HG03469 (cell line): ENCODE measurements around the gene NME7.

Experiments used
- ATAC-seq: cut with Tn5 transposase; IDR thresholded peaks from one replicate; pipeline ENCODE4 v1.9.1; 2021; ENCODE audit warnings: mild to moderate bottlenecking, moderate library complexity, moderate number of reproducible peaks; ENCODE audit not compliant: unreplicated experiment

The NME7 gene

DNA sequence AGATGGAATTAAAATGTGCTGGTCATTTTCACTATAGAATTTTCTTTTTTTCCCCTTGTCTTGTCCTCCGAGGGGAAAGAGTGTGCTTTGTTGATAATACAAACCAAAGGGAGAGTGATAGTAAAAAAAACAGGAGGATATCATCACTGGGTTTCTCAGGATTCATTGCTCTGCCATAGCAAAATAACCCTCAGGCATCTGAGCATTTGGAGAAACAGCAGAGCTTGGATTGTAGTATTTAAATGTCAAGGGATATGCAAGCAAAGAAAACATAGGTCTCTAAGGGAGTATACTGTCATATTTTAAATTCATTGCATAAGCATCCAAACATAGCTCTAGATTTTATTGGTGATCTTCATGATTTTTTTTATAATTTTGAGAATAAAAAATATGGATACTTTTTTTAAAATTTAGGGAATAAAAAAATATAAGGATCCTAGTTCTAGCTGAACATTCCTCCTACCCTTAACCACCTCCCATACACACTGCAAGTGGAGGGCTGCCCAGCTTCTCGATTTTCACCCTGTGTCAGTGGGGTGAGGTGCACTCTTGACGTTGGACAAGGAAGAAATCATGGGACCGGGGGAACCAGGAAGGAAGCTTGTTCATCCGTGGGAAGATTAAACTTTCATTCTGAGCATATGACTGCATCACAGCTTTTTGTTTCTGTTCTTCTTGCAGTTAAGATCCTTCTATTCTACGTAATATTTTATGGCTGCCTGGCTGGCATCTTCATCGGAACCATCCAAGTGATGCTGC, 256.7 kb downstream of the NME7 start:
- ATAC-seq, result no peak

DNA sequence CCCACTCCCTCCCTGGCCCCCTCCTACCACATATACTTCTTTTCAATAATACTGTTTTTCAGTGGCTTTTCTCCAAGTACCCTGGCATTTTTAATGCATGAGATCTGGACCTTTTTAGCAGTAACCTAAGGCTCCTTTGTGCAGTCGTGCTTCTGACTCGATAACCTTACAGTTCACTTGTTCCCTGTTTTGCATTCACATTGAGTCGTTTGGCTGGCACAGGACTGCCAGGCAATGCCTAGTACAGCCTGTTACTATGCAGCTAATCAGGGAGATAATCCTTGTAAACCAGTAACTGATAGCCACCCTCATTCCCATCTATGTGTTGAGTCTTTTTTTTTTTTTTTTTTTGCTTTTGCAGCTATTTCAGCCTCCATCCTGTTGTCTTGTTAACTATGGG, 257.4 kb downstream of the NME7 start:
- no peak for ATAC-seq

DNA sequence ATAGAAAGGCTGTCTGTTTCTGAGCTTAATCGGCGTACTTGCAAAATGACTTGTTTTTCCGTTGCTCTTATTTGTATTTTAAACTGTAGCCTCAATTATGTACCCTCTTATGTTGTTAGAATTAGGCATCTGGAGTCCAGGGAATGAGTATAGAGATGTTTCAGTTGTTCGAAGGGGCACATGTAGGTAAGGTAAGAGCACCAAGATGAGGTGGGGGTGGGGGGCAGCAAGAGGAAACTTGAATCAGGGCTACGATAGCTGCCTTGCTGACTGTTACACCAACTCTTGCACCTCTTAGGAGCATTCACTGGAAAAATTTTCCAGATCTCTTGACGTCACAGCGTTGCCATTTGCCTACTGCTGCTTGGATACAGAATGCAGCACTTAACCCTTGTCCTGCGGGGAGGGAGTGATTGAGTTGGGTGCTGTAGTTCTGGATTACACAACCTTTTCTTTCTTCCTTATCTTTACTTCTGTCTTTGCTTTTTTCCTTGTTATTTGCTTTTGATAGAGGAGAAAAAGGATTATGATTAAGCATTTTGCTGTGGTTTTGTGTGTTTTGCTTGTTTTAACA, 257.9 kb downstream of the NME7 start:
- no peak for ATAC-seq

DNA sequence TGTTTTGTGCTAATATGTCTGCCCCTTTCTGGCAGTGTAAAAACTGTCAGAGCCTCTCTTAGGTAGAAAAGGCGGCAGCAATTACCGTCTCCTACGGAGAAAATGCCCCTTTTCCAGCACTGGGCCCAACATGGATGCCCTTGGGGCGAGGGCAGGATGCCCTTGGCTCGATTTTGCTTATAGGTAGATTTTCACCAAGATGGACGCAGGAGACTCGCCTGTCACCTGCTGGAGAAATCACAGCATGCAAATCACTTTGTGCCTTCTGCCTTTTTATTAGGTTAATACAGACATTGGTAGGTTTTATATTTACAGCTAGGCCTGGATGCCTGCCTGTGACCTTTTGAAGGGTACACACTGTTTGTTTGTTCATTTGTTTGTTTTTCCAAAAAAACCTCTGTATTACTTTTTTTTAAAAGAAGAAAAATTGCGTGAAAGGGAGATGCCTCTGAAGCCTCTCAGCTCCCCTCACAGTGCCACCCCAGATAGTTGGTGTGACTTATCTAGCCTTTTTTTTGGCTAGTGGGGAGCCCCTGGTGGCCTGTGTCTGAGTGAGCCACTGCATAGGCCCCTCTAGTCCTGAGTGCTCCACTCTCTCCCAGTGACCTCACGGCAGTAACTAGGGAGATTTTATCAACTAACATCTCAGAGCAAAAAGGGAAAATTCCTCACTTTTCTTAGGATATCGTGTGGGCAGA, 258.6 kb downstream of the NME7 start:
- no peak for ATAC-seq

DNA sequence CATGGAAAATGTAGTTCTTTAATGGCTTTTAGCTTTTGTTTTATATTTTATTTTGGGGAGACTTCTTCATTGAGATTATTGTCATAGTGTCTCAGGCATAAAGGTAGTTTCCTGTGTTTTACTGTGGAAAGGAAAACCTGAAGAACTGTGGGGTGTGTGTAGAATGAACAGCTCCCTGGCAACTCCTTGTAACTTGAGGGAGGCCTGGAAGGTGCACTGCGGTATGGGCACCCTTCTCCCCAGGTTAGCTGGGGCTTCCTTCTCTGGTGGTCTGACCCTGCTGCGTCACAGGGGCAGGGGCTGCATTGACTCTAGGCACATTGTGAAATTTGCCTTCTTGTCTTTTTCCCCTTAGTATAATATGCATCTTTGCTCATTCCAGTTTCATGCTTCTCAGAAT, 259.4 kb downstream of the NME7 start:
- ATAC-seq, result no peak

DNA sequence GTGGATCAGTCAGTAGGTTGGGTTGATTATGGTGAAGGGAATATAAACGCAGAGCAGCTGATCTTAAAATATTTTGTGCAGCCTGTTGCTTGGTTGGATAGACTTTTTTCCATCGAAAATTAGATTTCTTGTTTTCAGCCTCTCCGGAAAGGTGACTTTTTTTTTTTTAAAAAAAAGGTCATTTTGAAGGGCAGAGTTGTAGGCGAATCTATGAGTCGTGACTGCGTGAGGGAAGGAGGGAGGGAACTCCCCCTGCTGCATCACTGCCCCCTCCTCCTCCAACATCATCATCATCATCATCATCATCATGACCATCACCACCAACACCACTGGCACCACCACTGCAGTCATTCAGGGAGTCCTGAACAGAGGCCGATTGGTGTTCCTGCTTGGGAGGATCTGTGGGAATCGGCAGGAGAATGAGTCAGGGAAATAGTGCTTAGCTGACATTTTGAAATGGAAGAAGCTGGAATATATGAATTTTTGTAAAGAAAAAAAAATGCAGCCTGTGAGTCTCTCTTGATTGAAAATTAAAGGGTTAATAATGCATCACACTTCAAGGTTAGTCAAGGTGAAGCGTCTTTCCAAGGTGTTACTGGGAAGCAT, 259.9 kb downstream of the NME7 start:
- no peak for ATAC-seq

DNA sequence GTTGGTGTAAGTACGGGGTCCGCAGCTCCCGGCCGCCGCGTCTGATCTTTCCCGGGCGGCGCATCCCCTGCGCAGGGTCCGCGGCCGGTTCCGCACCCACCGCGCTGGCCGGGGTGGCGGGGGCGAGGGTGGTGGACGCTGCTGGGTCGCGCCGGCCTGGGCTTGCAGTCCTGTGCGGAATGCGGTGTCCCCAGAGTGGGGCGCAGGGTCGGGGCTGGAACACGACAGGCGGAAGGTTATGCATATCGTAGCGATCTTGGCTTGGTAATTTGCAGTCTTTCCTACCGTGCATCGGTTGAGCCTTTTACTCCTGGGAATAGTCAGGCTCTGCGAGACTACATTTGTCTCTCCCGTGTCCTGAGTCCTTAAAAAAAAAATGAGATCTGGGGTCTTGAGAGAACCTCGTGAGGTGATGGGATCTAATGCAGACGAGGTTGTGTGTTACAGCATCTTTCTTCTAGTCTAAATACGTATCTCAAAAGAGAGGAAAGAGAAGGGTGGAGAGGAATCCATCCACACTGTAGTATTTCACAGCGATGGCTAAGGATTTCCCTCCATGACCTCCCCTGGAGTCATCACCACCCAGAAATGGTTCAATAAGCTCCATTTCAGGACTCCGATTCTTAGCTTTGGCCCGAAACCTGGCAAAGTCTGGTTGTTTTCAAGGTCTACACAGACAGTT, 260.5 kb downstream of the NME7 start:
- no peak for ATAC-seq

DNA sequence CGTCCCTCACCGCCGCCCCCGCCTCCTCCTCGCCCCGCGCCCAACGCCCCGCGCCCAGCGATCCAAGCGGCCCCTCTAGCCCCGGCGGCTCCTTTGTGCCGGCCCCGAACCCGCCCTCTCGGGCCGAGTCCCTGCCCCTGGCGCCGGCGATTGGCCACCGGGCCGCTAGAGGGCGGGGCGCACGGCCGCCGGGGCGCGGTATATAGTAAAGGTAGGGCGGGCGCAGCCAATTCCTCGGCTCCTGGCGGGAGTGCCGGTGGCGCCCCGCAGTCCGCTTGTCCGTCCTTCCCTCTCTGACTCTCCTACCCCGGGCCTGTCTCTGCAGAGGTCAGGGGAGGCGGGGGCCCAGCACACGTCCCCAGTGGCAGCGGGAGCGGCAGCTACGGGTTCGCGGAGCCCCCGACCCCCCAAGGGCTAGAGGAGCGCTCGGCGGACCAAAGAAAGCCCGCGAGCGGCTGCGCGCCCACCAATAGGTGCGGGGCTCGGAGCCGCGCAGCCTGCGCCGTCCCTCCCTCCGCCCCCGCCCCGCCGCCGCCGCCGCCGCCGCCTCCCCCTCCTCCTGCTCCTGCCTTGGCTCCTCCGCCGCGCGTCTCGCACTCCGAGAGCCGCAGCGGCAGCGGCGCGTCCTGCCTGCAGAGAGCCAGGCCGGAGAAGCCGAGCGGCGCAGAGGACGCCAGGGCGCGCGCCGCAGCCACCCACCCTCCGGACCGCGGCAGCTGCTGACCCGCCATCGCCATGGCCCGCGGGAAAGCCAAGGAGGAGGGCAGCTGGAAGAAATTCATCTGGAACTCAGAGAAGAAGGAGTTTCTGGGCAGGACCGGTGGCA, 261.3 kb downstream of the NME7 start, which contains the start of gene ATP1B1:
Gene ATP1B1, plus strand, starts transcription at position 596 of the 826 bp plus-strand sequence. Its CDS starts 140 bp downstream, at position 736.
- ATAC-seq, result peak; percentile 83

DNA sequence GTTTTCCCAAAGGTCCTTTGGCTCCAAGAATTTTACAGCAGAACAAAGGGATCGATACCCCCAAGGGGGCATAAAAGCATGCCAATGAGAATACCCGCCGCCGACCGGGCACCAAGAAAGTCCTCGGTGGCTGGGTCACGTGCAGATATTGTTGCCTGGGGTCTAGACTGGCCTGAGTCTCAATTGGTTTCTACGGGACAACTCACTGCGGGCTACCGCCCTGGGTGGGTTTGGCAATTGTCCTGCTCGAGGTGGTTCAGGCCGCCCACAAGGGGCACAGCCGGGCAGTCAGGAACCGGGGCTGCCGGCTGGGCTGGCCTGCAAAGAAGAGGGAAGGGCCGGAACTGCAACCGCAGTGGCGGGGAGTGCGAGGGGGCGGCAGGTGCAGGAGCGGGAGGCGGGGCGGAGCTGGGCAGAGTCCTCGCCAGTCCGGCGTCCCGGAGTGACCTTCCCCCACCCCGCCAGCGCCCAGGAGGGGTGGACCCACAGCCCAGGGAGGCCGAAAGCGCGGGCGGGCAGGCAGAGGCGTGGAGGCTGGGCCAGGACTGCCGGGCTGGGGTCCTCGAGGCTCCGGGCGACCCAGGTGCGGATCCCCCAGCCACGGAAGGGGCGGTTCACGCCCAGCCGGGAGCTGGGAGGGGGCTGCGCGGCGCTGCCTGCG, 262.0 kb downstream of the NME7 start:
- ATAC-seq, result peak; percentile 3

DNA sequence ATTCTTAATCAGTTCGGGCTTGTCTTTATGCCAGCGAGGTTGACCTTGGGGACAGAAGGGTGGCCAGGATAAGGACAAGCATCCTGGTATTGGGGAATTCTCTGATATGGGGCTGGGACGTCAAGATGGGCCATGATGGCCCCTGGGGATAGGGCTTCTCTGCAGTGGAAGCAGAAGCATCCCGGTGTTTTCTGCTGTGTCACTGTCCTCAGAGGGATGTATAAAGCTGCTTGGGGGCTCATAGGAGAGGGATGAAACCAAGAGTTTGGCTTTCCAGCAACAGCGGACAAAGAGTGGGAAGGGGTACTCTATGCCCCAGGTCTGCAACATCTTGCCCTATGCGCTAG, 262.5 kb downstream of the NME7 start:
- ATAC-seq, result no peak

DNA sequence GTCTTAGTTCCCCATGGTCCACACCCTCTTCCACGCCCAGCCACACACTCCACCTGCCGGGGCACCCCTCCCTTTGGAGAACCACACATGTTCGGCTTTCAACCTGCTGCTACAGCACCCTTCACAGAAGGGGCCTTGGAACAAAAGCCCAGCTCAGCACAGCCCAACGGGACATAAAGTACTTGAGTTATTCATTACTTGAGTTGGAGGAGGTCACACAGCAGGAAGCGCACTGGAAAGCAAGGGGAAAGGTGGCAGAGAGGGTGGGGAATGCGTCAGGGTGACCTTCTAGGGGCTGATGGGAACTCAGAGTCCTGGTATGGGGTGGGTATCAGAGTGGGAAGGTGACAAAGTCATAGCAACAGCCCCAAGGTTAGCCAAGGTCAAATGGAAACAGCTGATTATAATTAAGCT, 264.1 kb downstream of the NME7 start:
- ATAC-seq, result no peak

DNA sequence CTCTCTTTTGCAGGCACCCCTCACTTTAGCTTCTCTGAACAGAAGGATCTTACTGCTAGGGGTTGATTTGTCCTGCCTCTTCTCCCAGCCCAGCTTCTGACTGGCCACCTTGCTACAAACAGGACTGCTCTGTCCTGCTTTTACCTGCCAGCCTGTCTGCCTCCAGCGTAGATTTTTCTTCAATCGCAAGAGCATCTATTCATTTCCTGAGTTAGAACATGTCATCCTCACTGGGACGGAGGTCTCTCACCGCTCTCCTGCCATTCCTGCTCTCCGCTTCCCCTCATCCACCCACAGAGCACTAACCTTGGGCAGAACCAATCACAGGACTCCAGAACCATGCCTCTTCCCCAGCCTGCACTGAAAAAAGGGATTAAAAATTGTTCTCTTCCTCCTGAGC, 264.6 kb downstream of the NME7 start:
- ATAC-seq, result no peak

DNA sequence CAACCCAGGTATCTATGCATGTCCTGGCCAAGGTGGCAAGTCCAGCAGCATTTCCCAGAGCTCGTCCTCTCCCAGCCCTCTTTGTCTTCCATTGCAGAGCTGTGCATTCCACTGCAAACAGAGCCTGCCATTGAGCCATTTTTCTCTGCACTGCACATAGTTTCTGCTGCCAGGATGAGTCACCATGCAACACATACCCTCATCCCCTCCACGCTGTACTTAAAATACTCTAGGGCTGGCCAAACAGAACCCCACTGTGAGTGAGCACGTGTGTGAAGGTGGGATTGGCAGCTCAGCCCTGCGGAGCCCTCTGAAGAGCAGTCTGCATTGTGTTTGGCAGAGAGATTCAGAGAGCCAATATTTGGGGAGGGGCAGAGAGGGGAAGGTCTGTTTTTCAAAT, 265.0 kb downstream of the NME7 start:
- ATAC-seq, result no peak

DNA sequence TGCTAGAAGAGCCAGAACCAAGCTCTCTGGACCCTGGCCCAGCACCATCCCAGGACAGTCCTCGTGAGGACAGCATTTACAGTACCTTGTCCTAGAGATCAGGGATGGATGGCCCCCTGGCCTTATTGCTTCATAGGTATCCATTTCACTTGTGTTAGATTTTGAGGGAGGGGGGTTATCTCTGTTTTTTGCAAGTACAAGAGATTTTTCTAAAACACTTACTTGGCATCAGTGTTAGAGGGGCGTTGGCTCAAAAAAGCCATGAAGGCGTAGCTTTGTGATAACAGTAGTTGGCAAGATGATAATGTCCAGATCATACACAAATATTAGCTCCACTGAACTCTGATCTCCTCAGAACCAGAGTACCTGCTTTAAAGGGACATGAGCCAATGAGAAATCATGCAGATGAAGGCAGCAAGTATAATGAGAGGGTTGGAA, 266.9 kb downstream of the NME7 start:
- no peak for ATAC-seq

DNA sequence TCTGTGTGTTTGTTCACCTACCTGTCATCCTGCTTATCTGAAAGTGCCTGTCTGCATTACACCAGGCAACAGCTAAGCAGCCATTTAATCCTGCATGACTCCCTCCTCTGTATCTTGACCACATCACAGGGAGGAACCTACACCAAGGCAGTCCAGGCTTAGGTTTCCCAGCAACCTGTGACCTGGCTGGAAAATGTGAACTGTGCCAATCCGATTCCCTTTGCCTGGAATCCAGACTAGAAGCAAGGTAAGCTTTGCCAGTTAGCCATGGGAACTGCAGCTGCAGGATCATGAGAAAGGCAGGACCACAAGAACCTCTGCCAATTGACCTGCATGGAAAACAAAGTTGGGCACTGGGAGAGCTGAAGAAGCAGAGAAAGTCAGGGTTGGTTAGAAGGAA, 267.4 kb downstream of the NME7 start:
- ATAC-seq, result no peak

DNA sequence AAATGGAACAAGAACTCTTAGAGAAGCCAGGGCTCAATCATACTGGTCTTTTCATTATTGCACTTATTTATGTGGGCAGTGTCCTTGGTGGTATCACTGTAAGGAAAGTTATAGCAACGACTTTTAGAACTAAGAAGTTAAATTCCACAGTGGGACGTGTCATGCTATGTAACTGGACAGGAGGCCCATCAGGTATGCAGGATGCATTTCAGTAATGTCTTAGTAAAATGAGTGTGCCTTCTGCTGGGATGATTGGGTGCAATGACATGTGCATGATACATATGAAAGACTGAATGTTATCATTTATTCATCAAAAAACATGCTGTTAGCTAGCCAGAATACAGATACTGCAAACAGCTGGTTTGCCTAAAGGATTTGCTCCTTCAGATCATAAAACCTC, 268.0 kb downstream of the NME7 start:
- ATAC-seq, result no peak

DNA sequence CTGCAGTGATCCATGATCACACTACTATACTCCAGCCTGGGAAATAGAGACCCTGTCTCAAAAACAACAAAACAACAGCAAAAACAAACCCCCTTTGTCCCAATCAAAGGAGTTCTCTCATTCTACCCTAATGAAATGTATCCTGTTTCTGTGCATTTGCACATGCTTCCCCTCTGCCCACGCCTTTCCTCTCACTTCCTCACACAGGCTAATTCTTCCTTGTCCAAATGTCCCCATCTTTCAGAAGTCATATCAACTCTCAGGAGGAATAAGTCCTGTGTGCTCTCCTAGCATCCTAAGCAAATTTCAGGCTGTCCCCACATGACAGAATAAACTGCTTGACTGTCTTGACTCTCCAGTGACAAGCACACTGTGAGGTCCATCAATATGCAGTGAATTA, 269.2 kb downstream of the NME7 start:
- ATAC-seq, result no peak

DNA sequence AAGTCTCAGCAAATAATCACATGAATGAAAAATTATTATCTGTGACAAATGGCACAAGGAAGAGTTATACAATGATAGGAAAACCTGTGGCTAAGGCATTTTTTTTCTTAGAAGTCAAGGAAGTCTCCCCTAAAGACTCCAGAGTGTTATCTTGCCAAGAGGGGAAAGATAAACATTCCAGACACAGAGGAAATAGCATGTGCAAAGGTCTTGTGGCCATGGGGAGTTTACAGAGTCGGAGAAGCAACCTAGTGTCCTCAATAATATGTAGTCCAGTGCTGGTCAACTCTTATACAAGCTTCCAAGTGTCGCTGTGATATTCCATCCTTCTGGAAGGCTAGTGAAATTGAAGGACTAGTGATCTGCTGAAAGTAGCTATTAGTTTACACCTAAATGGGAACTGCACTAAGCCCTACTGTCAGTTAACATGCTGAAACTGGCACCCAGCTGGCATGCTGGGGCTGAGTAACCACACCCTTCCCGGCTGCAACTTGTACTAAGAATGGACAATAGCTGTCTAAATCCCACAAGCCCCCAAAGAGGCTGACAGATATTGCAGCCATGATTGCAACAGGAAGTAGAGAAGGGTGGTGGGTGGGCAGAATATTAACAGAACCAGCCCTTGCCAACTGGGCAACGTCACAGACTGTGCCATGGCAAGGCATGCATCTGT, 272.6 kb downstream of the NME7 start:
- ATAC-seq, result no peak

DNA sequence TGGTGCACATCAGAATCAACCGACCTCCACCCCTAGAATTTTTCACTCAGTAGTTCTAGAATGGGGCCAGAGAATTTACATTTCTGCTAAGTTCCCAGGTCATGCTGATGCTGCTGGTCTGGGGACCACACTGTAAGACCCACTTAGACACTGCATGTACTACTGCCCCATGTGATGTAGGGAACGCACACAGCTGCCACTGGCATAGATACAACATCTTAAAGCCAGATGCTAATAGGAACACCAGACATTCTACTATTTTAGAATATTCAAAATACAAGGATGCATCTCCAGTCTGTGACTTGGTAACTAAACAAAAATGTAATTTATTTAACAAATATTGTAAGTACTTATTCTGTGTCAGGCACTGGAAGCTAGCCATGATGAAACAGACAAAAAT, 275.2 kb downstream of the NME7 start:
- ATAC-seq, result no peak
